SK-N-SH treated with all-trans-retinoic acid at 6 μM for 48 hours (cell line): Measurements from ENCODE around the gene NACA2.

Source experiments
- ARNTL ChIP-seq: fragments of 450-650 bp; formaldehyde crosslinking; IDR thresholded peaks from 2 replicates; pipeline ENCODE4 v1.5.0; 2020; ENCODE audit warnings: low read depth, mild to moderate bottlenecking, moderate library complexity, borderline replicate concordance
- GLIS3 ChIP-seq: fragments of 250-450 bp; sonication (Bioruptor Pico); IDR thresholded peaks from 2 replicates; pipeline ENCODE4 v1.5.0; 2020; ENCODE audit warnings: mild to moderate bottlenecking, moderate library complexity
- ISL1 ChIP-seq: fragments of 250-450 bp; sonication (Bioruptor Pico); IDR thresholded peaks from 2 replicates; pipeline ENCODE4 v2.1.2; 2022; ENCODE audit warnings: mild to moderate bottlenecking, moderate library complexity
- OSR1 ChIP-seq: fragments of 250-450 bp; sonication (Bioruptor Pico); IDR thresholded peaks from 2 replicates; pipeline ENCODE4 v1.8.0; 2022; ENCODE audit warnings: moderate library complexity, mild to moderate bottlenecking, inconsistent platforms
- TCF4 ChIP-seq: fragments of 250-450 bp; sonication (Bioruptor Pico); IDR thresholded peaks from 2 replicates; pipeline ENCODE4 v1.8.0; 2021; ENCODE audit warnings: mild to moderate bottlenecking, moderate library complexity, borderline replicate concordance
- ZFP3 ChIP-seq: fragments of 250-450 bp; sonication (Bioruptor Pico); IDR thresholded peaks from 2 replicates; pipeline ENCODE4 v1.5.0; 2020; ENCODE audit warnings: mild to moderate bottlenecking, moderate library complexity
- ZFP30 ChIP-seq: fragments of 450-650 bp; formaldehyde crosslinking; IDR thresholded peaks from 2 replicates; pipeline ENCODE4 v1.5.0; 2022; ENCODE audit warnings: mild to moderate bottlenecking, moderate library complexity
- ZNF565 ChIP-seq: fragments of 450-650 bp; formaldehyde crosslinking; conservative IDR thresholded peaks from 2 replicates; pipeline ENCODE4 v1.5.0; 2020; ENCODE audit warnings: low read depth, mild to moderate bottlenecking, moderate library complexity
- ZNF8 ChIP-seq: fragments of 450-650 bp; formaldehyde crosslinking; IDR thresholded peaks from 2 replicates; pipeline ENCODE4 v1.5.0; 2020; ENCODE audit warnings: mild to moderate bottlenecking, moderate library complexity
- TF ChIP-seq, protein P1 (sequence below): fragments of 250-450 bp; sonication (Bioruptor Pico); IDR thresholded peaks from 2 replicates; pipeline ENCODE4 v1.5.1; 2020; ENCODE audit warnings: low read depth, mild to moderate bottlenecking, moderate library complexity
- TF ChIP-seq, protein P2 (sequence below): fragments of 250-450 bp; sonication (Bioruptor Pico); IDR thresholded peaks from 2 replicates; pipeline ENCODE4 v1.8.0; 2020; ENCODE audit warnings: mild to moderate bottlenecking, moderate library complexity, borderline replicate concordance
- TF ChIP-seq, protein P3 (sequence below): fragments of 250-450 bp; sonication (Bioruptor Pico); IDR thresholded peaks from 2 replicates; pipeline ENCODE4 v1.5.0; 2020; ENCODE audit warnings: mild to moderate bottlenecking, moderate library complexity
- TF ChIP-seq, protein P4 (sequence below): fragments of 250-450 bp; sonication (Bioruptor Pico); IDR thresholded peaks from 2 replicates; pipeline ENCODE4 v1.5.1; 2021; ENCODE audit warnings: mild to moderate bottlenecking, moderate library complexity
- TF ChIP-seq, protein P5 (sequence below): fragments of 250-450 bp; sonication (Bioruptor Pico); IDR thresholded peaks from 2 replicates; pipeline ENCODE4 v1.8.0; 2021; ENCODE audit warnings: low read depth, mild to moderate bottlenecking, moderate library complexity, borderline replicate concordance

DNA sequence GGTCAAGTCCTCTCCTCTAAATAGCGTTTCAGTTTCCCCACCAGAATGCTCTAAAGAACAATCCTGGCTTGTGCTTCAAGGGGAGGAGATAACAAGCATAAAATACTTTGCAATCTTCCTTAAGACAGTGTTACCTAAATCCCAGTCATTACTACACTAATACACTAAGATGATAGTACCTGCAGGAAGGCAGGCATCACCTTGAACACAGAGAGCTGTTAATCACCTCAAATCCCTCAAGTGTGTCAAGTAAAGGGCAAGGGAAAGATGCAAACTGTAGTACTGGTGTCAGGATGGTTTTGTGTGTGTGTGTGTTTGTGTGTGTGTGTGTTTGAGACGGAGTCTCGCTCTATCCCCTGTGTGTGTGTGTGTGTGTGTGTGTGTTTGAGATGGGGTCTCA is 36.8 kb downstream of the NACA2 start:
- TF ChIP-seq, protein P1, sequence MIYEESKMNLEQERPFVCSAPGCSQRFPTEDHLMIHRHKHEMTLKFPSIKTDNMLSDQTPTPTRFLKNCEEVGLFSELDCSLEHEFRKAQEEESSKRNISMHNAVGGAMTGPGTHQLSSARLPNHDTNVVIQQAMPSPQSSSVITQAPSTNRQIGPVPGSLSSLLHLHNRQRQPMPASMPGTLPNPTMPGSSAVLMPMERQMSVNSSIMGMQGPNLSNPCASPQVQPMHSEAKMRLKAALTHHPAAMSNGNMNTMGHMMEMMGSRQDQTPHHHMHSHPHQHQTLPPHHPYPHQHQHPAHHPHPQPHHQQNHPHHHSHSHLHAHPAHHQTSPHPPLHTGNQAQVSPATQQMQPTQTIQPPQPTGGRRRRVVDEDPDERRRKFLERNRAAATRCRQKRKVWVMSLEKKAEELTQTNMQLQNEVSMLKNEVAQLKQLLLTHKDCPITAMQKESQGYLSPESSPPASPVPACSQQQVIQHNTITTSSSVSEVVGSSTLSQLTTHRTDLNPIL (CRISPR knock-in tag) = no peak
- no peak for TF ChIP-seq ZNF8 (CRISPR knock-in tag)
- TF ChIP-seq, protein P2, sequence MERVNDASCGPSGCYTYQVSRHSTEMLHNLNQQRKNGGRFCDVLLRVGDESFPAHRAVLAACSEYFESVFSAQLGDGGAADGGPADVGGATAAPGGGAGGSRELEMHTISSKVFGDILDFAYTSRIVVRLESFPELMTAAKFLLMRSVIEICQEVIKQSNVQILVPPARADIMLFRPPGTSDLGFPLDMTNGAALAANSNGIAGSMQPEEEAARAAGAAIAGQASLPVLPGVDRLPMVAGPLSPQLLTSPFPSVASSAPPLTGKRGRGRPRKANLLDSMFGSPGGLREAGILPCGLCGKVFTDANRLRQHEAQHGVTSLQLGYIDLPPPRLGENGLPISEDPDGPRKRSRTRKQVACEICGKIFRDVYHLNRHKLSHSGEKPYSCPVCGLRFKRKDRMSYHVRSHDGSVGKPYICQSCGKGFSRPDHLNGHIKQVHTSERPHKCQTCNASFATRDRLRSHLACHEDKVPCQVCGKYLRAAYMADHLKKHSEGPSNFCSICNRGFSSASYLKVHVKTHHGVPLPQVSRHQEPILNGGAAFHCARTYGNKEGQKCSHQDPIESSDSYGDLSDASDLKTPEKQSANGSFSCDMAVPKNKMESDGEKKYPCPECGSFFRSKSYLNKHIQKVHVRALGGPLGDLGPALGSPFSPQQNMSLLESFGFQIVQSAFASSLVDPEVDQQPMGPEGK (CRISPR knock-in tag) = no peak
- TF ChIP-seq ZFP3 (CRISPR knock-in tag) = no peak
- TF ChIP-seq, protein P3, sequence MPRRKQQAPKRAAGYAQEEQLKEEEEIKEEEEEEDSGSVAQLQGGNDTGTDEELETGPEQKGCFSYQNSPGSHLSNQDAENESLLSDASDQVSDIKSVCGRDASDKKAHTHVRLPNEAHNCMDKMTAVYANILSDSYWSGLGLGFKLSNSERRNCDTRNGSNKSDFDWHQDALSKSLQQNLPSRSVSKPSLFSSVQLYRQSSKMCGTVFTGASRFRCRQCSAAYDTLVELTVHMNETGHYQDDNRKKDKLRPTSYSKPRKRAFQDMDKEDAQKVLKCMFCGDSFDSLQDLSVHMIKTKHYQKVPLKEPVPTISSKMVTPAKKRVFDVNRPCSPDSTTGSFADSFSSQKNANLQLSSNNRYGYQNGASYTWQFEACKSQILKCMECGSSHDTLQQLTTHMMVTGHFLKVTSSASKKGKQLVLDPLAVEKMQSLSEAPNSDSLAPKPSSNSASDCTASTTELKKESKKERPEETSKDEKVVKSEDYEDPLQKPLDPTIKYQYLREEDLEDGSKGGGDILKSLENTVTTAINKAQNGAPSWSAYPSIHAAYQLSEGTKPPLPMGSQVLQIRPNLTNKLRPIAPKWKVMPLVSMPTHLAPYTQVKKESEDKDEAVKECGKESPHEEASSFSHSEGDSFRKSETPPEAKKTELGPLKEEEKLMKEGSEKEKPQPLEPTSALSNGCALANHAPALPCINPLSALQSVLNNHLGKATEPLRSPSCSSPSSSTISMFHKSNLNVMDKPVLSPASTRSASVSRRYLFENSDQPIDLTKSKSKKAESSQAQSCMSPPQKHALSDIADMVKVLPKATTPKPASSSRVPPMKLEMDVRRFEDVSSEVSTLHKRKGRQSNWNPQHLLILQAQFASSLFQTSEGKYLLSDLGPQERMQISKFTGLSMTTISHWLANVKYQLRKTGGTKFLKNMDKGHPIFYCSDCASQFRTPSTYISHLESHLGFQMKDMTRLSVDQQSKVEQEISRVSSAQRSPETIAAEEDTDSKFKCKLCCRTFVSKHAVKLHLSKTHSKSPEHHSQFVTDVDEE = no peak
- TF ChIP-seq ISL1 (CRISPR knock-in tag) = no peak
- TF ChIP-seq, protein P4, sequence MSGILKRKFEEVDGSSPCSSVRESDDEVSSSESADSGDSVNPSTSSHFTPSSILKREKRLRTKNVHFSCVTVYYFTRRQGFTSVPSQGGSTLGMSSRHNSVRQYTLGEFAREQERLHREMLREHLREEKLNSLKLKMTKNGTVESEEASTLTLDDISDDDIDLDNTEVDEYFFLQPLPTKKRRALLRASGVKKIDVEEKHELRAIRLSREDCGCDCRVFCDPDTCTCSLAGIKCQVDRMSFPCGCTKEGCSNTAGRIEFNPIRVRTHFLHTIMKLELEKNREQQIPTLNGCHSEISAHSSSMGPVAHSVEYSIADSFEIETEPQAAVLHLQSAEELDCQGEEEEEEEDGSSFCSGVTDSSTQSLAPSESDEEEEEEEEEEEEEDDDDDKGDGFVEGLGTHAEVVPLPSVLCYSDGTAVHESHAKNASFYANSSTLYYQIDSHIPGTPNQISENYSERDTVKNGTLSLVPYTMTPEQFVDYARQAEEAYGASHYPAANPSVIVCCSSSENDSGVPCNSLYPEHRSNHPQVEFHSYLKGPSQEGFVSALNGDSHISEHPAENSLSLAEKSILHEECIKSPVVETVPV (CRISPR knock-in tag) = no peak
- no peak for TF ChIP-seq GLIS3
- TF ChIP-seq, protein P5, sequence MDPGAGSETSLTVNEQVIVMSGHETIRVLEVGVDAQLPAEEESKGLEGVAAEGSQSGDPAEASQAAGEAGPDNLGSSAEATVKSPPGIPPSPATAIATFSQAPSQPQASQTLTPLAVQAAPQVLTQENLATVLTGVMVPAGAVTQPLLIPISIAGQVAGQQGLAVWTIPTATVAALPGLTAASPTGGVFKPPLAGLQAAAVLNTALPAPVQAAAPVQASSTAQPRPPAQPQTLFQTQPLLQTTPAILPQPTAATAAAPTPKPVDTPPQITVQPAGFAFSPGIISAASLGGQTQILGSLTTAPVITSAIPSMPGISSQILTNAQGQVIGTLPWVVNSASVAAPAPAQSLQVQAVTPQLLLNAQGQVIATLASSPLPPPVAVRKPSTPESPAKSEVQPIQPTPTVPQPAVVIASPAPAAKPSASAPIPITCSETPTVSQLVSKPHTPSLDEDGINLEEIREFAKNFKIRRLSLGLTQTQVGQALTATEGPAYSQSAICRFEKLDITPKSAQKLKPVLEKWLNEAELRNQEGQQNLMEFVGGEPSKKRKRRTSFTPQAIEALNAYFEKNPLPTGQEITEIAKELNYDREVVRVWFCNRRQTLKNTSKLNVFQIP (CRISPR knock-in tag) = no peak
- TF ChIP-seq ZFP30 (CRISPR knock-in tag) = no peak
- no peak for TF ChIP-seq ARNTL
- TF ChIP-seq OSR1 (CRISPR knock-in tag) = no peak
- TF ChIP-seq ZNF565 = no peak
- TF ChIP-seq TCF4 = no peak
